Globus pallidus (tissue), 1 donor: Measurements from ENCODE around the gene NOP9.

Source experiments
- DNase-seq: peaks from one replicate; pipeline ENCODE4 v3.0.0-alpha.2; 2015; ENCODE audit warnings: low spot score

The NOP9 gene

DNA sequence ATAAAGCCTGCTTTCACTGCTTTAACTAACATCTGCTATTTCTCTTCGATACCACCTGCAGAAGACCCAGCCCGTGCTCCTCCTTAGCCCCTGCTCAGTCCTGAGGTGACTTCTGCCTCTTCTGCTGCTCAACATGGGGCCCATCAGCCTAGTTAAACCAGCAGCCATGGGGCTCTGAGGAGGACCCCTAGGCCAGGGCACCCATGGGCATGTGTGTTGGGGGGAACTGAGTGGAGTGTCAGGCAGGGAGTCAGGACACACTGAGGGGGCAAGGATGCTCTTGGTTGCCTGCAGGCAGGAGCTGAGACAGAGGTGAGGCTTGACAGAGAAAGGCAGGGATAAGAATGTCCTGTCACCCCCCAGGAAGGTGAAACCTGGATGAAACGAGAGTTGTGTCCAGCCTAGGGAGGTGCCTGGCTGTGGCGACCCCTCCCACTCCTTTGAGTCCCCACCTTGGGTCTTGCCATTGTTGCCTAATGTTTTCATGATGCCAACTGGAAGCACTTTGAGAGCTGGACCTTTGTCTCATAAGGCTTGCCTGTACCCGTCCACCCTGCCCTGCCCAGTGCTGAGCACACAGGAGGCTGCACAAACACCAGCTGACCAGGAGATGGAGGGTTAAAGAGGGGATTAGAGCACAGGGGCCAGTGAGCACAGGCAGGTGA, 15.7 kb upstream of the NOP9 start:
- DNase-seq = no peak

DNA sequence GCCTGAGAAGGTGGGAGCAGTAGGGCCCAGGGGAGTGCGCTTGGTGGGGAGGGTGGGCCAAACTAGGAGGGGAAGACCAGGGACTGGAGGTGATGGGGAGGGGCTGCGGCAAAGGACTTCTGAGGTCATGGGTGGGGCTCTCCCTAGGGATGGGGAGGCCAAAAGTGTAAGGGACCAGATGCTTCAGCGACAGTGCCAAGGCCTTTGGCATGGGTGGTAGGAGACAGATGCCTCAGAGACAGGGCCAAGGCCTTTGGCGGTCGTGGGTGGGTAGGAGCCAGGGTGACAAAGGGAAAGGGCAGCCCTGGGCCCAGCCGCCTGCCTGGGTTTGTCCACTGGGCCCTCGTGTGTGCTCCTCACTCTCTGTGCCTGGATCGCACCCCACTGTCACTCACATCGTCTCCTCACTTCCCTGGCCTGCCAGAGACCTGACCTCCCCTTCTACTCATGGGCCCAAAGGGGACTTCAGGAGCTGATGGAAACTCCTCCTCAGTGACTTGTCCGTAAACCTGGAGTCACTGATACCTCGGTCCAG, 15.1 kb upstream of the NOP9 start:
- no peak for DNase-seq

DNA sequence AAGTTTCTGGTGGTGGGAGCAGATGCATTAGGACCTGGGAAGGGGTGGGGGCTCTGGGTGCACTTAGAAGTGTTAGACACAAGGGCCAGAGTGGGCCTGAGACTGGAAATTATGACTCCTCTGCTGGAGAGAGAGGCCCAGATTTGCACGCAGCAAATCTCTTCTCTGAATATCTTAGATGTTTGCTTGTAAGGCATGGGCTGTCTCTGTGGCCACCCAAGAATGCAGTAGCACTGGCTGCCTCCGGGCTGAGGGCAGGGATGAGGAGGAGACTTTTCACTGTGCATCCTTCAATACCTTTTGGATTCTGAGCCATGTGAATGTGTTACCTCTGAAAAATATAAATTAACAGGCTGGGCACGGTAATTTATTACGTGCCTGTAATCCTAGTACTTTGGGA, 14.3 kb upstream of the NOP9 start:
- DNase-seq = no peak

DNA sequence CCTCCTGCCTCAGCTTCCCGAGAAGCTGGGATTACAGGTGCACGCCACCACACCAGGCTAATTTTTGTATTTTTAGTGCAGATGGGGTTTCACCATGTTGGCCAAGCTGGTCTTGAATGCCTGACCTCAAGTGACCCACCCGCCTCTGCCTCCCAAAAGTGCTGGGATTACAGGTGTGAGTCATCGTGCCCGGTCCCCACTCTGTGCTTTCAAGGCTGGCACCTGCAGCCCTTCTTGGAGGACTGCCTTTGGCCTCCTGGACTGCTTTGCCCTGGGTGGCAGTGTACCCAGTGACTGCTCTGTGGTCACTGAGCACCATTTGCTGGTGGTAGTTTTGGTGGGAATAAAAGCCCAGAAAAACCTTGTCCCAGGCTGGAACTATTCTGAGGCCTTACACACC, 12.7 kb upstream of the NOP9 start:
- DNase-seq = no peak

- no peak for DNase-seq
Measured at GRCh38 chr14:24289649-24290280, 9.9 kb upstream of the NOP9 start.

GRCh38 chr14:24290746-24291145, 8.9 kb upstream of the NOP9 start:
- DNase-seq = no peak

DNA sequence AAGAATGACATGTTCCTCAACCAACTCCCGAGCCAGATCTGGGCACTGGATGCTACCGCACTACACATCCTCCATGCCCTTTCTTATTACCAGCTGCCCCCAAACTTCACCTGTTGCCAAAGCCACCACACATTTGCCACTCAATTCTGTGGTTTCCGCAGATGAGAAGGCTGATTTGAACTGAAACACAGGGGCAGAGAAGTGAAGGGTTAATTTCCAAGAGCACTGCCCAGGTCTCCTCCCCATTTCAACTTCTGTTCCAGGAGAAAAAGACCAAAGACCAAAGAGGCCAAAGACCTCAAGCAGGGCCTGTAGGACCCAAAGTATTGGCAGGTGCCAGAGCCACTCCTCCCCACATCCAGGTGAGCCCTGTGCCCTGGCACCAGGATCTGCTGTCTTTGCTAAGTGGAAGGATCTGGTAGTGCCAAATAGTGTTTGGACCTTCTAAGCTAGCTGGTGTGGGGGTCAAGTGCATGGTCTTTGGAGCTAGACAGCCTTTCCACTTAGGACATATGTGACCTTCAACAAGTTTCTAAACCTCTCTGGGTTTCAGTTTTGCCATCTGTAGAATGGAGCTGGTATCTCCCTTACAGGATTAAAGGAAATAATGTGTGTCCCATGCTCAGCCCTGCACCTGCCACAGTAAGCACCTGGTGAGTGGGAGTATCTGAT, 8.1 kb upstream of the NOP9 start:
- no peak for DNase-seq

- no peak for DNase-seq
Measured at GRCh38 chr14:24292118-24292807, 7.4 kb upstream of the NOP9 start.

- DNase-seq = no peak
Measured at GRCh38 chr14:24293525-24293924, 6.1 kb upstream of the NOP9 start.

- peak; percentile 60 for DNase-seq
Measured at GRCh38 chr14:24296341-24297157, 3.1 kb upstream of the NOP9 start.

DNA sequence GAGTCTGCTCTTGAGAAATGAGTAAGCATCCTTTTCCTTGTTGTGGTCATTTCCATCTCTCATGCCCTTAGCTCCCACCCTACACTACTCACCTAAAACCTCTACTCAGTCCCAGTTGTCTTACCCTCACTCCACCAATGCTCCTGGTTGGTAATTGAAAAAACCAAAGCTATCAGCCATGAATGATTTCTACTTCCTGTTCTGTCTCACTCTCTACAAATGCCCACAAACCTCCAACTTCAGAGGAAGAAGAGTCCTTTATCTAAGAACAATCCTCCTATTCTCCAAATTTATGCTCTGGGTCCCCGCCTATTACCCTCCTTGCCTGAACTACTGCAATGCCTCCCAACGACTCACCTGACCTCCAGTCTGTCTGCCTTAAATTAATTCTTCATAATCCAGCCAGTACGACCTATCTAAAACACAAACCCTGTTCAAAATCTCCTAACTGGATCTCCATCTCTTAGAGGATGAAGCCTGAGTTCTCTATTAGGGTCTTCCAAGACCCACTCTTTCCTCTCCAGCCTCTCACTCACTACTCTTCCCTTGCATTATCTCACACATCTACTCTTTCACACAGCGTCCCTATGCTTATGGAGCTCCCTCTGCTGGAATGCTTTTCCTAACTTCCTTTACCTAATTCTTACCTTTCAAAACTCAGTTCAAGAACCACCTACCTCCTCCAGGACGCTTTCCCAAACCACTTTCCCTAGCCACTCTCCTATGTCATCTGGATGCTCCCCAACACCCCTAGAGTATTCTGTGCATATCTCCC, 2.3 kb upstream of the NOP9 start:
- DNase-seq = no peak

DNA sequence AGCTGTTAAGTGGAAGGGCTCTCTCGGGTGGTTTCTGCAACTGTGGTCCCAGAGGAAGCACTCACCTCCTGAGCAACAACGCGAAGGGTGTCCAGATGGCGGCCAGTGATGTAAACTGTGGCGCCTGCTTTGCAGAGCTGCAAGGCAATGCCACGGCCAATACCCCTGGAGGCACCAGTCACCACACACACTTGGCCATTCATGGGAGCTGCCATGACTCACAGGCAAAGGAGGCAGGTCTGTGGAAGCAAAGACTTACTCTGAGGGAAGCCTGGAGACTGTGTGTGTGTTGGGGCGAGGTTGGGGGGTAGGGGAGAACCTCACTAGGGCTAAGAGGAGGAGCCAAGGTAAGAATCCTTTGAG, 777 bp upstream of the NOP9 start:
- no peak for DNase-seq

DNA sequence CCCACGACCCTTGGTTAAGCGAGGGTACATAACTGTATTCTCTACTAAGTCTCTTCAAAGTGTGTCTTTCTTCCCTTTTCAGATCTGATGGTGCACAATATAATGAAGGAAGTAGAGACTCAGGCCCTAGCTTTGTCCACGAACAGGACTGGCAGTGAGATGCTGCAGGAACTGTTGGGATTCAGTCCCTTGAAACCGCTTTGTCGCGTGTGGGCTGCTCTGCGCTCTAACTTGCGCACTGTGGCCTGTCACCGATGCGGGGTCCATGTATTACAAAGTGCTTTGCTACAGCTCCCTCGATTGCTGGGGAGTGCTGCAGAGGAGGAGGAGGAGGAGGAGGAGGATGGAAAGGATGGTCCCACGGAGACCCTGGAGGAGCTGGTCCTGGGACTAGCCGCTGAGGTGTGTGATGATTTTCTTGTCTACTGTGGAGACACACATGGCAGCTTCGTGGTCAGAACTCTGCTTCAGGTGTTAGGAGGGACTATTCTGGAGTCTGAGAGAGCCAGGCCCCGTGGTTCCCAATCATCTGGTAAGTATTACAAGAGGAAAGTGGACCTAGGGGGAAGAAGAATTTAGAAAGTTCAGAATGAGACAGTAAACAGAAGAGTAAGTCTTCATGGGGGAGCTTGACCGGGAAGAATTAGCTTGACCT, 803 bp downstream of the NOP9 start:
- no peak for DNase-seq

GRCh38 chr14:24304019-24304387, 4.4 kb downstream of the NOP9 start:
- DNase-seq = no peak

DNA sequence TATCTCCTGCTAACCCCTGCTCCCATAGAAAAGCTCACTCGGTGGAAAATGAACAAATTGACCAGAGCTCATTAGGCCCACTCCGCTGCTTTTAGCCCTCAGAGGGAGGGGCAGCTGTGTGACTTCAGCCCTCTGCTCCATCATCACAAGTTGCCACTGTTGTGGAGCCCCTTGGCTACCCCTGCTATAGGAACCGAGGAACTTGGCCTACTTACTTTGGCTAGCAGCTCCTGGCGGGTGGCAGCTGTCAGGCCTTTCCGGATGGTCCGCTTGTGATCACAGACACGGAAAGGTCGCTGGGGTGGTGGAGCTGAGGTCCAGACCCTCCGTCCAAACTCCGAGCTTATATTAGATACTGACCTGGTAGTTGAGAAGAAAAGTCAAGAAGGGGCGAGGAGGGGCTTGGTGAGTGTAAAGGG, 7.5 kb downstream of the NOP9 start:
- no peak for DNase-seq

GRCh38 chr14:24307575-24308341, 8.1 kb downstream of the NOP9 start, which contains the start of gene CIDEB:
CIDEB (minus strand) TSS chr14:24307977; CDS start chr14:24307858, 119 bp downstream.
- DNase-seq = peak; percentile 43

DNA sequence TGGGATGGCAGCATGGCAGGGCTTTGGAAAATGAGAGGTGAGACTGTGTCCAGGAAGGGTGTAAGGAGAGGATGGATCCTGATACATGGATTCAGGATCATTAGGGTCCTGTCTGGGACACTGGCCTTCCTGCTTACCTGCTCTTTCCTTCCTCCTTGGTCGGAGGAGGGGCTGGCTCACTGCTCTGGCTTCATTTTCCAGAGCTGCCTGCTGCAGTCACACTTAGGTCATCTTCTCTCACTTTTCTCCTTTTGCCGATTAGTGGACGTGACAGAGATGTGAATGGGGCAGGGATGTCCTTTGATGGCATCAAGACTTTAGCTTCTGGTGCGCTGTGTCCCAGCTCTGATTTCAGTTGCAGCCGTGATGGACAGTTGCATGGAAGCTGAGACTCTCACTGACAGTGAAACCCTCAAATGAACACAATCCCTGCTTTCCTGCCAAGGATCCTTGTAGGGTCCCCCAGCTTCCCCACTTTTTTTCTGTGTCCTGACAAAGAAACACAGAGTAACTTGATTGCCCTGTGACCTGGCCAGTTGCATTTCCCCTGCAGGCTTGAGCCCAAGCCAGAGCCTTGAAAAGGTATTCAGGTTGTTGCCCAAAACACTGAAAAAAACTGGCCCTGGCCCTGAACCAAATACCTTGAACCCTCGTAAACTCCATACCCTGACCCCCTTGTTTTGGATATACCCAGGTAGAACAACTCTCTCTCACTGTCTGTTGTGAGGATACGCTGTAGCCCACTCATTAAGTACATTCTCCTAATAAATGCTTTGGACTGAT, 8.9 kb downstream of the NOP9 start:
- no peak for DNase-seq

GRCh38 chr14:24309538-24310264, 10.1 kb downstream of the NOP9 start, which contains the start of gene LTB4R2:
LTB4R2 (plus strand) TSS chr14:24310140; CDS start chr14:24310665, 525 bp downstream.
- DNase-seq = no peak
